Liver (tissue), 9 donors: ENCODE results near the gene FNTB. TPM values are rescaled to one million over a fixed set of nuclear protein-coding genes. Genes with fewer than 3 reads are reported as not detected.

Experiments
- DNase-seq: peaks from one replicate; pipeline ENCODE4 v3.0.0-alpha.2; 2017; ENCODE audit warnings: low spot score
- H3K27ac ChIP-seq, 2 donors: one replicate each; pipeline ENCODE4 v1.7.0; 2013; ENCODE audit warnings: inconsistent platforms in 2 of 2, low read length in 2 of 2, control low read depth in 1 of 2, low read depth in 1 of 2, mild to moderate bottlenecking in 1 of 2
- H3K27me3 ChIP-seq, 4 donors: one replicate each; pipeline versions ENCODE4 v1.6.1 to v1.7.0; 2013; ENCODE audit warnings: low read length in 3 of 4, inconsistent platforms in 1 of 4, mild to moderate bottlenecking in 1 of 4, moderate library complexity in 1 of 4; ENCODE audit not compliant: control insufficient read depth in 4 of 4, insufficient read depth in 4 of 4
- H3K36me3 ChIP-seq, 4 donors: one replicate each; pipeline versions ENCODE4 v1.6.1 to v1.7.0; 2013; ENCODE audit warnings: low read length in 3 of 4, mild to moderate bottlenecking in 3 of 4, low read depth in 1 of 4, moderate library complexity in 1 of 4; ENCODE audit not compliant: control insufficient read depth in 4 of 4, insufficient read depth in 3 of 4
- H3K4me1 ChIP-seq, 4 donors: one replicate each; pipeline versions ENCODE4 v1.6.1 to v1.7.0; 2013; ENCODE audit warnings: low read length in 3 of 4, mild to moderate bottlenecking in 3 of 4, moderate library complexity in 1 of 4; ENCODE audit not compliant: control insufficient read depth in 4 of 4, insufficient read depth in 4 of 4
- H3K4me3 ChIP-seq, 3 donors: one replicate each; pipeline versions ENCODE4 v1.6.1 to v1.7.0; 2013; ENCODE audit warnings: low read length in 3 of 3, control low read depth in 1 of 3, low read depth in 1 of 3, mild to moderate bottlenecking in 1 of 3
- H3K9ac ChIP-seq, 2 donors: one replicate each; pipeline ENCODE4 v1.7.0; 2013; ENCODE audit warnings: low read length in 2 of 2, mild to moderate bottlenecking in 2 of 2, moderate library complexity in 2 of 2, control low read depth in 1 of 2, low read depth in 1 of 2
- H3K9me3 ChIP-seq, 4 donors: one replicate each; pipeline versions ENCODE4 v1.6.1 to v1.7.0; 2013; ENCODE audit warnings: low read length in 3 of 4; ENCODE audit not compliant: control insufficient read depth in 4 of 4
- EGR1 ChIP-seq, 2 donors: IDR thresholded peaks; 2 replicates each; pipeline ENCODE4 v1.6.1; 2016 to 2018; ENCODE audit warnings: antibody characterized with exemption in 2 of 2, low read depth in 2 of 2
- FOXA1 ChIP-seq: IDR thresholded peaks from 2 replicates; pipeline ENCODE4 v1.6.1; 2016; ENCODE audit warnings: antibody characterized with exemption
- FOXA2 ChIP-seq: IDR thresholded peaks from 2 replicates; pipeline ENCODE4 v1.6.1; 2016; ENCODE audit warnings: antibody characterized with exemption
- GABPA ChIP-seq, 2 donors: IDR thresholded peaks in 1 of 2; conservative IDR thresholded peaks in 1 of 2; 2 replicates each; pipeline ENCODE4 v1.6.1; 2016; ENCODE audit warnings: antibody characterized with exemption in 2 of 2, mild to moderate bottlenecking in 1 of 2, moderate library complexity in 1 of 2
- HNF4A ChIP-seq, 2 donors: conservative IDR thresholded peaks; 2 replicates each; pipeline ENCODE4 v1.6.1; 2016; ENCODE audit warnings: antibody characterized with exemption in 2 of 2, mild to moderate bottlenecking in 2 of 2
- HNF4G ChIP-seq: IDR thresholded peaks from 2 replicates; pipeline ENCODE4 v1.6.1; 2016; ENCODE audit warnings: antibody characterized with exemption
- JUND ChIP-seq, 2 donors: IDR thresholded peaks; 2 replicates each; pipeline ENCODE4 v1.6.1; 2016; ENCODE audit warnings: antibody characterized with exemption in 2 of 2
- MAX ChIP-seq: IDR thresholded peaks from 2 replicates; pipeline ENCODE4 v1.6.1; 2016; ENCODE audit warnings: antibody characterized with exemption
- NR2F2 ChIP-seq: IDR thresholded peaks from 2 replicates; pipeline ENCODE4 v1.6.1; 2016; ENCODE audit warnings: antibody characterized with exemption
- RAD21 ChIP-seq, 2 donors: IDR thresholded peaks; 2 replicates each; pipeline ENCODE4 v1.6.1; 2016; ENCODE audit warnings: antibody characterized with exemption in 2 of 2, mild to moderate bottlenecking in 2 of 2
- RXRA ChIP-seq, 2 donors: IDR thresholded peaks; 2 replicates each; pipeline ENCODE4 v1.6.1; 2017 to 2018; ENCODE audit warnings: antibody characterized with exemption in 2 of 2, mild to moderate bottlenecking in 1 of 2
- SP1 ChIP-seq: IDR thresholded peaks from 2 replicates; pipeline ENCODE4 v1.6.1; 2018; ENCODE audit warnings: antibody characterized with exemption, mild to moderate bottlenecking
- TAF1 ChIP-seq: conservative IDR thresholded peaks from 2 replicates; pipeline ENCODE4 v1.6.1; 2016; ENCODE audit warnings: antibody characterized with exemption, mild to moderate bottlenecking
- YY1 ChIP-seq: IDR thresholded peaks from 2 replicates; pipeline ENCODE4 v1.6.1; 2016; ENCODE audit warnings: antibody characterized with exemption, mild to moderate bottlenecking
- WGBS: extraction: QIAGEN DNeasy Blood & Tissue Kit; methylation state at CpG from one replicate; pipeline ENCODE4 v1.1.7; 2013; 5-methylcytosine and 5-hydroxymethylcytosine counted together
- polyA plus RNA-seq, 2 donors: library from polyadenylated mRNA; stranded (reverse) in 1 of 2; unstranded in 1 of 2; fragments of 200-250 nt in 1 of 2; fragments of >200 nt in 1 of 2; fragmentation: Nextera tagmentation in 1 of 2; extraction: Ambion mirVana in 1 of 2; gene quantifications; one replicate each; pipeline versions ENCODE4 v1.2.1 to v1.2.3, GENCODE V29; 2013 to 2015
- total RNA-seq, 2 donors: library from RNA; depleted of rRNA; stranded (reverse); fragments of >200 nt; gene quantifications; one replicate each; pipeline ENCODE4 v1.2.3, GENCODE V29; 2014
- TF ChIP-seq, protein P1 (sequence below): fragments of 150-350 bp; IDR thresholded peaks from 2 replicates; pipeline ENCODE4 v1.5.1; 2017; ENCODE audit warnings: improper control_type of control experiment, low read depth, low read length; ENCODE audit not compliant: missing input control
- TF ChIP-seq, protein P2 (sequence below): IDR thresholded peaks from 2 replicates; pipeline ENCODE4 v1.6.1; 2016; ENCODE audit warnings: antibody characterized with exemption
- TF ChIP-seq, protein P3 (sequence below): IDR thresholded peaks from 2 replicates; pipeline ENCODE4 v1.6.1; 2016; ENCODE audit warnings: antibody characterized with exemption
- TF ChIP-seq, protein P4 (sequence below): IDR thresholded peaks from 2 replicates; pipeline ENCODE4 v1.6.1; 2016; ENCODE audit warnings: antibody characterized with exemption, mild to moderate bottlenecking
- donor health status: healthy.
- donor health status: healthy.
- donor health status: healthy.
- donor health status: healthy.
- donor health status: healthy.

FNTB gene
- total and polyA plus RNA-seq, 4 donors, result 6.3 to 17.2 (median 9.0) TPM

GRCh38 chr14:65011538-65011937 lies 24.8 kb downstream of the FNTB start:
- TF ChIP-seq JUND (IDR thresholded peaks at IDR 0.05), result no peak
- no peak for TF ChIP-seq TAF1
- no peak for TF ChIP-seq GABPA (IDR thresholded peaks at IDR 0.05 in 1 of 2, conservative IDR thresholded peaks at IDR 0.05 in 1 of 2)
- TF ChIP-seq NR2F2, result no peak
- TF ChIP-seq RXRA (IDR thresholded peaks at IDR 0.05), result no peak
- TF ChIP-seq FOXA1, result no peak
- TF ChIP-seq, protein P1, sequence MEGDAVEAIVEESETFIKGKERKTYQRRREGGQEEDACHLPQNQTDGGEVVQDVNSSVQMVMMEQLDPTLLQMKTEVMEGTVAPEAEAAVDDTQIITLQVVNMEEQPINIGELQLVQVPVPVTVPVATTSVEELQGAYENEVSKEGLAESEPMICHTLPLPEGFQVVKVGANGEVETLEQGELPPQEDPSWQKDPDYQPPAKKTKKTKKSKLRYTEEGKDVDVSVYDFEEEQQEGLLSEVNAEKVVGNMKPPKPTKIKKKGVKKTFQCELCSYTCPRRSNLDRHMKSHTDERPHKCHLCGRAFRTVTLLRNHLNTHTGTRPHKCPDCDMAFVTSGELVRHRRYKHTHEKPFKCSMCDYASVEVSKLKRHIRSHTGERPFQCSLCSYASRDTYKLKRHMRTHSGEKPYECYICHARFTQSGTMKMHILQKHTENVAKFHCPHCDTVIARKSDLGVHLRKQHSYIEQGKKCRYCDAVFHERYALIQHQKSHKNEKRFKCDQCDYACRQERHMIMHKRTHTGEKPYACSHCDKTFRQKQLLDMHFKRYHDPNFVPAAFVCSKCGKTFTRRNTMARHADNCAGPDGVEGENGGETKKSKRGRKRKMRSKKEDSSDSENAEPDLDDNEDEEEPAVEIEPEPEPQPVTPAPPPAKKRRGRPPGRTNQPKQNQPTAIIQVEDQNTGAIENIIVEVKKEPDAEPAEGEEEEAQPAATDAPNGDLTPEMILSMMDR, result no peak
- Histone ChIP-seq H3K9me3 (no peaks in the 10 kb centered on the region), H3K36me3 (peaks cover 3 to 14% (median 9%) of the 10 kb centered on the region in 4 donors), H3K27ac (no peak overlapping the region), H3K4me3 (no peak overlapping the region), H3K27me3 (no peaks in the 10 kb centered on the region), H3K9ac (no peak overlapping the region), H3K4me1 (no peaks in the 10 kb centered on the region)
- whole genome bisulfite sequencing, result 93% methylated on average over 10 of the region's 10 CpGs
- DNase-seq, result no peak

- Histone ChIP-seq H3K4me1 (no peaks in the 10 kb centered on the region), H3K9me3 (no peaks in the 10 kb centered on the region), H3K27me3 (no peaks in the 10 kb centered on the region), H3K4me3 (no peak overlapping the region), H3K27ac (no peak overlapping the region), H3K9ac (no peak overlapping the region), H3K36me3 (peaks cover 6 to 15% (median 11%) of the 10 kb centered on the region in 4 donors)
- no peak for DNase-seq
- TF ChIP-seq, protein P1, result no peak
- TF ChIP-seq GABPA (IDR thresholded peaks at IDR 0.05 in 1 of 2, conservative IDR thresholded peaks at IDR 0.05 in 1 of 2) (no peak), JUND (IDR thresholded peaks at IDR 0.05) (no peak), EGR1 (IDR thresholded peaks at IDR 0.05; ENCODE audit: low read depth in 2 of 2) (no peak), YY1 (no peak), MAX (no peak), HNF4A (conservative IDR thresholded peaks at IDR 0.05) (no peak), HNF4G (no peak), RXRA (IDR thresholded peaks at IDR 0.05) (no peak), SP1 (no peak), RAD21 (IDR thresholded peaks at IDR 0.05) (no peak), NR2F2 (no peak), FOXA2 (no peak), TAF1 (no peak), FOXA1 (no peak)
- TF ChIP-seq, protein P2, sequence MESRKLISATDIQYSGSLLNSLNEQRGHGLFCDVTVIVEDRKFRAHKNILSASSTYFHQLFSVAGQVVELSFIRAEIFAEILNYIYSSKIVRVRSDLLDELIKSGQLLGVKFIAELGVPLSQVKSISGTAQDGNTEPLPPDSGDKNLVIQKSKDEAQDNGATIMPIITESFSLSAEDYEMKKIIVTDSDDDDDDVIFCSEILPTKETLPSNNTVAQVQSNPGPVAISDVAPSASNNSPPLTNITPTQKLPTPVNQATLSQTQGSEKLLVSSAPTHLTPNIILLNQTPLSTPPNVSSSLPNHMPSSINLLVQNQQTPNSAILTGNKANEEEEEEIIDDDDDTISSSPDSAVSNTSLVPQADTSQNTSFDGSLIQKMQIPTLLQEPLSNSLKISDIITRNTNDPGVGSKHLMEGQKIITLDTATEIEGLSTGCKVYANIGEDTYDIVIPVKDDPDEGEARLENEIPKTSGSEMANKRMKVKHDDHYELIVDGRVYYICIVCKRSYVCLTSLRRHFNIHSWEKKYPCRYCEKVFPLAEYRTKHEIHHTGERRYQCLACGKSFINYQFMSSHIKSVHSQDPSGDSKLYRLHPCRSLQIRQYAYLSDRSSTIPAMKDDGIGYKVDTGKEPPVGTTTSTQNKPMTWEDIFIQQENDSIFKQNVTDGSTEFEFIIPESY, result no peak
- TF ChIP-seq, protein P3, sequence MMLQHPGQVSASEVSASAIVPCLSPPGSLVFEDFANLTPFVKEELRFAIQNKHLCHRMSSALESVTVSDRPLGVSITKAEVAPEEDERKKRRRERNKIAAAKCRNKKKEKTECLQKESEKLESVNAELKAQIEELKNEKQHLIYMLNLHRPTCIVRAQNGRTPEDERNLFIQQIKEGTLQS, result no peak
- TF ChIP-seq, protein P4, sequence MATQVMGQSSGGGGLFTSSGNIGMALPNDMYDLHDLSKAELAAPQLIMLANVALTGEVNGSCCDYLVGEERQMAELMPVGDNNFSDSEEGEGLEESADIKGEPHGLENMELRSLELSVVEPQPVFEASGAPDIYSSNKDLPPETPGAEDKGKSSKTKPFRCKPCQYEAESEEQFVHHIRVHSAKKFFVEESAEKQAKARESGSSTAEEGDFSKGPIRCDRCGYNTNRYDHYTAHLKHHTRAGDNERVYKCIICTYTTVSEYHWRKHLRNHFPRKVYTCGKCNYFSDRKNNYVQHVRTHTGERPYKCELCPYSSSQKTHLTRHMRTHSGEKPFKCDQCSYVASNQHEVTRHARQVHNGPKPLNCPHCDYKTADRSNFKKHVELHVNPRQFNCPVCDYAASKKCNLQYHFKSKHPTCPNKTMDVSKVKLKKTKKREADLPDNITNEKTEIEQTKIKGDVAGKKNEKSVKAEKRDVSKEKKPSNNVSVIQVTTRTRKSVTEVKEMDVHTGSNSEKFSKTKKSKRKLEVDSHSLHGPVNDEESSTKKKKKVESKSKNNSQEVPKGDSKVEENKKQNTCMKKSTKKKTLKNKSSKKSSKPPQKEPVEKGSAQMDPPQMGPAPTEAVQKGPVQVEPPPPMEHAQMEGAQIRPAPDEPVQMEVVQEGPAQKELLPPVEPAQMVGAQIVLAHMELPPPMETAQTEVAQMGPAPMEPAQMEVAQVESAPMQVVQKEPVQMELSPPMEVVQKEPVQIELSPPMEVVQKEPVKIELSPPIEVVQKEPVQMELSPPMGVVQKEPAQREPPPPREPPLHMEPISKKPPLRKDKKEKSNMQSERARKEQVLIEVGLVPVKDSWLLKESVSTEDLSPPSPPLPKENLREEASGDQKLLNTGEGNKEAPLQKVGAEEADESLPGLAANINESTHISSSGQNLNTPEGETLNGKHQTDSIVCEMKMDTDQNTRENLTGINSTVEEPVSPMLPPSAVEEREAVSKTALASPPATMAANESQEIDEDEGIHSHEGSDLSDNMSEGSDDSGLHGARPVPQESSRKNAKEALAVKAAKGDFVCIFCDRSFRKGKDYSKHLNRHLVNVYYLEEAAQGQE, result no peak
- WGBS, result 84% methylated on average over 4 of the region's 4 CpGs
Observed at GRCh38 chr14:65012353-65012752, 25.7 kb downstream of the FNTB start.
